GM21825 (cell line): ENCODE results near the gene COL20A1.

Source experiments
- ATAC-seq: cut with Tn5 transposase; IDR thresholded peaks from one replicate; pipeline ENCODE4 v1.9.1; 2021; ENCODE audit warnings: mild to moderate bottlenecking, moderate library complexity; ENCODE audit not compliant: unreplicated experiment

COL20A1 gene

GRCh38 chr20:63306673-63307537, 13.9 kb downstream of the COL20A1 start:
- no peak for ATAC-seq

GRCh38 chr20:63307538-63308217, 14.7 kb downstream of the COL20A1 start:
- no peak for ATAC-seq

- no peak for ATAC-seq
These were observed 15.4 kb downstream of the COL20A1 start for GRCh38 chr20:63308218-63308911.

- no peak for ATAC-seq
These were observed 16.5 kb downstream of the COL20A1 start for GRCh38 chr20:63309261-63310071.

GRCh38 chr20:63310265-63310991, 17.4 kb downstream of the COL20A1 start:
- ATAC-seq = no peak

- no peak for ATAC-seq
These were observed 18.3 kb downstream of the COL20A1 start for GRCh38 chr20:63311186-63311832.

GRCh38 chr20:63311833-63312243, 18.9 kb downstream of the COL20A1 start:
- no peak for ATAC-seq

GRCh38 chr20:63312273-63312672, 19.3 kb downstream of the COL20A1 start:
- ATAC-seq = no peak

- no peak for ATAC-seq
These were observed 19.8 kb downstream of the COL20A1 start for GRCh38 chr20:63312690-63313348.

GRCh38 chr20:63313349-63314014, 20.5 kb downstream of the COL20A1 start:
- ATAC-seq = no peak

GRCh38 chr20:63314015-63314471, 21.1 kb downstream of the COL20A1 start:
- ATAC-seq = no peak

- no peak for ATAC-seq
These were observed 21.7 kb downstream of the COL20A1 start for GRCh38 chr20:63314566-63315239.

- no peak for ATAC-seq
These were observed 22.3 kb downstream of the COL20A1 start for GRCh38 chr20:63315240-63315689.

GRCh38 chr20:63315731-63316491, 22.9 kb downstream of the COL20A1 start:
- no peak for ATAC-seq

- ATAC-seq = no peak
These were observed 23.5 kb downstream of the COL20A1 start for GRCh38 chr20:63316502-63316921.

GRCh38 chr20:63317061-63317460, 24.1 kb downstream of the COL20A1 start:
- ATAC-seq = no peak
